WTC11 (cell line): ENCODE measurements around the gene ANO7.

Experiments
- CREB1 ChIP-seq: sonication (generic); formaldehyde crosslinking; IDR thresholded peaks from 2 replicates; pipeline ENCODE4 v1.8.0; 2023; ENCODE audit warnings: mild to moderate bottlenecking, missing genetic modification reagents
- ELF4 ChIP-seq: sonication (generic); formaldehyde crosslinking; IDR thresholded peaks from 2 replicates; pipeline ENCODE4 v1.8.1; 2022; ENCODE audit warnings: low read depth, mild to moderate bottlenecking, moderate library complexity, missing genetic modification reagents
- ESRRA ChIP-seq: sonication (generic); formaldehyde crosslinking; IDR thresholded peaks from 2 replicates; pipeline ENCODE4 v1.8.1; 2022; ENCODE audit warnings: mild to moderate bottlenecking, missing genetic modification reagents, borderline replicate concordance
- GABPB1 ChIP-seq: sonication (generic); formaldehyde crosslinking; IDR thresholded peaks from 2 replicates; pipeline ENCODE4 v1.8.1; 2023; ENCODE audit warnings: mild to moderate bottlenecking, missing genetic modification reagents
- IRF1 ChIP-seq: sonication (generic); formaldehyde crosslinking; IDR thresholded peaks from 2 replicates; pipeline ENCODE4 v1.8.0; 2023; ENCODE audit warnings: missing genetic modification reagents
- IRF2 ChIP-seq: sonication (generic); formaldehyde crosslinking; IDR thresholded peaks from 2 replicates; pipeline ENCODE4 v1.8.0; 2022; ENCODE audit warnings: low read depth, missing genetic modification reagents, borderline replicate concordance
- NR2C2 ChIP-seq: sonication (generic); formaldehyde crosslinking; IDR thresholded peaks from 2 replicates; pipeline ENCODE4 v1.8.0; 2022; ENCODE audit warnings: mild to moderate bottlenecking, missing genetic modification reagents
- SP1 ChIP-seq: sonication (generic); formaldehyde crosslinking; conservative IDR thresholded peaks from 2 replicates; pipeline ENCODE4 v1.8.1; 2022; ENCODE audit warnings: missing genetic modification reagents
- USF2 ChIP-seq: sonication (generic); formaldehyde crosslinking; IDR thresholded peaks from 2 replicates; pipeline ENCODE4 v1.8.1; 2023; ENCODE audit warnings: mild to moderate bottlenecking, missing genetic modification reagents, moderate library complexity
- ZBTB43 ChIP-seq: sonication (generic); formaldehyde crosslinking; IDR thresholded peaks from 2 replicates; pipeline ENCODE4 v1.8.1; 2023; ENCODE audit warnings: mild to moderate bottlenecking, missing genetic modification reagents
- ZNF121 ChIP-seq: sonication (generic); formaldehyde crosslinking; IDR thresholded peaks from 2 replicates; pipeline ENCODE4 v1.8.0; 2023; ENCODE audit warnings: missing genetic modification reagents
- ZNF138 ChIP-seq: sonication (generic); formaldehyde crosslinking; conservative IDR thresholded peaks from 2 replicates; pipeline ENCODE4 v1.8.1; 2022; ENCODE audit warnings: mild to moderate bottlenecking, moderate library complexity, missing genetic modification reagents
- TF ChIP-seq, protein P1 (sequence below): fragments of 200-600 bp; IDR thresholded peaks from 2 replicates; pipeline ENCODE4 v1.8.0; 2022; ENCODE audit warnings: antibody characterized with exemption

- TF ChIP-seq ZBTB43 (CRISPR knock-in tag) (no peak), IRF2 (CRISPR knock-in tag) (no peak), ELF4 (CRISPR knock-in tag) (no peak), IRF1 (no peak), ESRRA (CRISPR knock-in tag) (no peak), CREB1 (CRISPR knock-in tag) (no peak), USF2 (CRISPR knock-in tag) (no peak), ZNF121 (CRISPR knock-in tag) (no peak), NR2C2 (CRISPR knock-in tag) (no peak), SP1 (CRISPR knock-in tag) (no peak), GABPB1 (CRISPR knock-in tag) (no peak), ZNF138 (CRISPR knock-in tag) (no peak)
- TF ChIP-seq, protein P1, sequence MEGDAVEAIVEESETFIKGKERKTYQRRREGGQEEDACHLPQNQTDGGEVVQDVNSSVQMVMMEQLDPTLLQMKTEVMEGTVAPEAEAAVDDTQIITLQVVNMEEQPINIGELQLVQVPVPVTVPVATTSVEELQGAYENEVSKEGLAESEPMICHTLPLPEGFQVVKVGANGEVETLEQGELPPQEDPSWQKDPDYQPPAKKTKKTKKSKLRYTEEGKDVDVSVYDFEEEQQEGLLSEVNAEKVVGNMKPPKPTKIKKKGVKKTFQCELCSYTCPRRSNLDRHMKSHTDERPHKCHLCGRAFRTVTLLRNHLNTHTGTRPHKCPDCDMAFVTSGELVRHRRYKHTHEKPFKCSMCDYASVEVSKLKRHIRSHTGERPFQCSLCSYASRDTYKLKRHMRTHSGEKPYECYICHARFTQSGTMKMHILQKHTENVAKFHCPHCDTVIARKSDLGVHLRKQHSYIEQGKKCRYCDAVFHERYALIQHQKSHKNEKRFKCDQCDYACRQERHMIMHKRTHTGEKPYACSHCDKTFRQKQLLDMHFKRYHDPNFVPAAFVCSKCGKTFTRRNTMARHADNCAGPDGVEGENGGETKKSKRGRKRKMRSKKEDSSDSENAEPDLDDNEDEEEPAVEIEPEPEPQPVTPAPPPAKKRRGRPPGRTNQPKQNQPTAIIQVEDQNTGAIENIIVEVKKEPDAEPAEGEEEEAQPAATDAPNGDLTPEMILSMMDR: no peak
These were observed 81.4 kb downstream of the ANO7 start for GRCh38 chr2:241269707-241270520.
